ENCODE measurements around the gene CERK. TPM values are rescaled to one million over a fixed set of nuclear protein-coding genes. Genes with fewer than 3 reads are reported as not detected.
A peak's percentile ranks its signal among the peaks of the same experiment; 100 is the strongest.

The CERK gene
- total RNA-seq, 4 donors from 2014 or later = 37.3 to 51.1 (median 48.0) TPM

DNA sequence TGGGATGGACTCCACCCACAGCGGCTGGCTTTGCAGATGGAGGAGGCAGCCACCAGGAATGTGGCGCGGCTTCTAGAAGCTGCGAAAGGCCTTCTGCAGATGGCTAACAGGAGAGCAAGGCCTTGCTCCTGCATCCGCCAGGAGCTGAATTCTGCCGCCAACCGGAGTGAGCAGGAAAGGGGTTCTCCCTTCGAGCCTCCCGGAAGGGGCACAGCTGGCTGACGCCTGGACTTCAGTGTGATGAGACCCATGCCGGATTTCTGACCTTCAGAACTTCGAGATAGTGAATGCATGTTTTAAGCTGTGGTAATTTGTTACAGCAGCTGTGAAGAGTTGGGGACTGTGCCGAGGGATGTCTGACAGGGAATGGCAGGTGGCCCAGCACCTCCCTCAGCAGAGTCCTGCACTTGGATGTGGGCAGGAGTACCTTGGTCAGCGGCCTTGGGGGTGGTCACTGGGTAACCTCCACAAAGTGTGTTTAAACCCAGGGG is 32.1 kb upstream of the CERK start:
- H3K9me3 ChIP-seq = no peaks in the 10 kb centered on the region
- peaks cover 62 to 75% (median 68%) of the 10 kb centered on the region in 4 donors for H3K4me1 ChIP-seq
- DNase-seq (ENCODE audit: extremely low spot score) = no peak
- no peaks in the 10 kb centered on the region for H3K27me3 ChIP-seq
- peak overlapping the region; percentile 21 to 63 (median 56) for H3K27ac ChIP-seq (replicated peaks in 1 of 4)
- peaks cover 0 to under 1% (median 0%) of the 10 kb centered on the region in 4 donors for H3K36me3 ChIP-seq
- TF ChIP-seq POLR2AphosphoS5 (IDR thresholded peaks at IDR 0.05) = no peak
- TF ChIP-seq, protein P1, sequence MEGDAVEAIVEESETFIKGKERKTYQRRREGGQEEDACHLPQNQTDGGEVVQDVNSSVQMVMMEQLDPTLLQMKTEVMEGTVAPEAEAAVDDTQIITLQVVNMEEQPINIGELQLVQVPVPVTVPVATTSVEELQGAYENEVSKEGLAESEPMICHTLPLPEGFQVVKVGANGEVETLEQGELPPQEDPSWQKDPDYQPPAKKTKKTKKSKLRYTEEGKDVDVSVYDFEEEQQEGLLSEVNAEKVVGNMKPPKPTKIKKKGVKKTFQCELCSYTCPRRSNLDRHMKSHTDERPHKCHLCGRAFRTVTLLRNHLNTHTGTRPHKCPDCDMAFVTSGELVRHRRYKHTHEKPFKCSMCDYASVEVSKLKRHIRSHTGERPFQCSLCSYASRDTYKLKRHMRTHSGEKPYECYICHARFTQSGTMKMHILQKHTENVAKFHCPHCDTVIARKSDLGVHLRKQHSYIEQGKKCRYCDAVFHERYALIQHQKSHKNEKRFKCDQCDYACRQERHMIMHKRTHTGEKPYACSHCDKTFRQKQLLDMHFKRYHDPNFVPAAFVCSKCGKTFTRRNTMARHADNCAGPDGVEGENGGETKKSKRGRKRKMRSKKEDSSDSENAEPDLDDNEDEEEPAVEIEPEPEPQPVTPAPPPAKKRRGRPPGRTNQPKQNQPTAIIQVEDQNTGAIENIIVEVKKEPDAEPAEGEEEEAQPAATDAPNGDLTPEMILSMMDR (IDR thresholded peaks at IDR 0.05) = no peak
- no peak for TF ChIP-seq EP300 (IDR thresholded peaks at IDR 0.05)
- no peak for TF ChIP-seq POLR2A (IDR thresholded peaks at IDR 0.05; ENCODE audit: low read depth)
- WGBS = 87% methylated on average over 13 of the region's 14 CpGs
- no peak overlapping the region for H3K4me3 ChIP-seq
- intact Hi-C loops (cut with DNase I) = no loop called here

DNA sequence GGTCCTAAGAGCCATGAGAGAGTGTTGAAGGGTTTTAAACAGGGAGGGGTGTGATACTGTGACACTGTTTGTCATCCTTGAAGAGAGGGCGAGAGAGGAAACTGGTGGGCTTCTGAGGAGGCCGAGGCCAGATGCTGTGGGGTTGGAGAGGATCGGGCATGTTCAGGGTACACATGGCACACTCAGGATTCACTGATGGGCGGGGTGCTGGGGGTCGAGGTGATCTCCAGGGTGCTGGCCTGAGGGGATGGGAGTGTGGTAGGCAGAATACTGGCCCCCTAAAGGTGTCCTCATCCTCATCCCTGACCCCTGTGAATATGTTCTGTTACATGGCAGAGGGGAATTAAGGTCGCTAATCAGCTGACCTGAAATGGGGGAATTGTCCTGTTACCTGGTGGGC is 31.7 kb upstream of the CERK start:
- H3K9me3 ChIP-seq = no peaks in the 10 kb centered on the region
- no peak overlapping the region for H3K4me3 ChIP-seq
- no peak for DNase-seq (ENCODE audit: extremely low spot score)
- TF ChIP-seq, protein P1 (IDR thresholded peaks at IDR 0.05) = no peak
- no peak for TF ChIP-seq EP300 (IDR thresholded peaks at IDR 0.05)
- no peak for TF ChIP-seq POLR2A (IDR thresholded peaks at IDR 0.05; ENCODE audit: low read depth)
- TF ChIP-seq POLR2AphosphoS5 (IDR thresholded peaks at IDR 0.05) = no peak
- no peaks in the 10 kb centered on the region for H3K27me3 ChIP-seq
- intact Hi-C loops (cut with DNase I) = no loop called here
- WGBS = 93% methylated on average over 6 of the region's 6 CpGs
- peaks cover 58 to 70% (median 68%) of the 10 kb centered on the region in 4 donors for H3K4me1 ChIP-seq
- H3K27ac ChIP-seq (replicated peaks in 1 of 4) = peak overlapping the region; percentile 21 to 63 (median 56)
- peaks cover 0 to 3% (median 0%) of the 10 kb centered on the region in 4 donors for H3K36me3 ChIP-seq

DNA sequence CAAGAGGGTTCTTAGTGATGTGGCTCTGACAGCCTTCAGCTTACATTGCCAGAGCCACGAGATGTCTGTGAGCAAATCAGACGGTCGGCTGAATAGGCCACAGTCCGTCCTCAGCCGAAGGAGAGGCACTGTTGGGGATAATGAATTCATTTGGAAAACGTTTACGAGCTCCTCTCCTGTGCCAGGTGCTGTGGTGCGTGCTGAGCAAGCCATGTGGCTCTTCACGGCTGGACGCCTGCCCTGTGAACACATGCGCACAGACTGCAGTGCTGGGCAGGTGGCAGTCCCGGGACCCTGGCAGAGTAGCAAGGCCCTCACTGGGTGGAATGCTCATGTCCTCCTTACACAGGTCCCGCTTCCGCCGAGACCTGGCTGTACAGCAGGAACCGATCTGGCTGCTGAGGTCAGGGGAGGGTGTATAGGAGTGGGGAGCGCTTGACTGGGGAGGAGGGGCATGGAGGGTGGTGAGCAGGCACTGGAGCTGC is 31.2 kb upstream of the CERK start:
- H3K27me3 ChIP-seq = no peaks in the 10 kb centered on the region
- H3K4me1 ChIP-seq = peaks cover 53 to 69% (median 68%) of the 10 kb centered on the region in 4 donors
- TF ChIP-seq POLR2AphosphoS5 (IDR thresholded peaks at IDR 0.05) (no peak), EP300 (IDR thresholded peaks at IDR 0.05) (no peak), POLR2A (IDR thresholded peaks at IDR 0.05; ENCODE audit: low read depth) (no peak)
- TF ChIP-seq, protein P1 (IDR thresholded peaks at IDR 0.05) = no peak
- WGBS = 82% methylated on average over 17 of the region's 17 CpGs
- no peak for DNase-seq (ENCODE audit: extremely low spot score)
- peaks cover 0 to 3% (median 0%) of the 10 kb centered on the region in 4 donors for H3K36me3 ChIP-seq
- H3K9me3 ChIP-seq = no peaks in the 10 kb centered on the region
- H3K27ac ChIP-seq (replicated peaks in 1 of 4) = peak overlapping the region in 3 of 4 donors; percentile 40 to 62 (median 50)
- intact Hi-C loops (cut with DNase I) = no loop called here
- no peak overlapping the region for H3K4me3 ChIP-seq

DNA sequence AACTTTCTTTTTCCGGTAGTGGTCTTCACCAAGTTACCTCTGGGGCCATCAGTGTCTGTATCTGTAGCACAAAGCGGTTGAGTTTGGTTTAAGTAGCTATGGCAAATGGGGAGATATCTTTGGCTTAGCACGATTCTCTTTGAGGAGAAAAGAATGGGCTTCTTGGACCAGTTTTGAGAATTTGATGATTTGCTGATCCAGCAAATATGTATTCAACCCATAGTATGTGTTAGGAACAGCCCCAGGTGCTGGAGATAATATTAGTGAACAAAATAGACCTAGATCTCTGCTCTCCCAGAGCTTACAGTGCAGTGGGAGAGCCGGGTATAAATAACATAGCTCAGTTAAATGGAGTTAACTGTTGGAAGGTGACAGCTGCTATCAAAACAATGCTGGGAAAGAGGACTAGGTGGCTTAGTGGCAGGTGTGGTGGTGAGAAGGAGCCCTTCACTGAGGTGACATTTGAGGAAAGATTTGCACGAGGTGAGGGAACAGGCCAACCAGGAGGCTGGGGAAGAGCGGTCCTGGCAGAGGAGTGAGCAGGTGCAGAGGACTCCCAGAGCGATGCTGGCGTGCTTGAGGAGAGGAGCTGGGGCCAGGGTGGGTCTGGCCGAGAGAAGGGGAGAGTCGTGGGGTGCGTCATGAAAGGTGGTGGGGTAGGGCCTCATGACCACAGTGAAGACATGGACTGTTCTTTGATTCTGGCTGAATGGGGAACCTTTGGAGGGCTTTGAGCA is 29.4 kb upstream of the CERK start:
- TF ChIP-seq EP300 (IDR thresholded peaks at IDR 0.05) (no peak), POLR2A (IDR thresholded peaks at IDR 0.05; ENCODE audit: low read depth) (no peak), POLR2AphosphoS5 (IDR thresholded peaks at IDR 0.05) (no peak)
- TF ChIP-seq, protein P1 (IDR thresholded peaks at IDR 0.05) = no peak
- H3K9me3 ChIP-seq = no peaks in the 10 kb centered on the region
- no peak for DNase-seq (ENCODE audit: extremely low spot score)
- H3K27me3 ChIP-seq = no peaks in the 10 kb centered on the region
- no peak overlapping the region for H3K4me3 ChIP-seq
- H3K36me3 ChIP-seq = peaks cover 0 to 3% (median 0%) of the 10 kb centered on the region in 4 donors
- intact Hi-C loops (cut with DNase I) = no loop called here
- WGBS = 94% methylated on average over 11 of the region's 11 CpGs
- H3K27ac ChIP-seq (replicated peaks in 1 of 4) = peak overlapping the region in 1 of 4 donors; percentile 34
- H3K4me1 ChIP-seq = peaks cover 50 to 67% (median 64%) of the 10 kb centered on the region in 4 donors

All from esophagus muscularis mucosa (tissue), 4 donors.